ENCODE measurements around the gene LTBP1.
"Not testable (repeated sequence)": the region's sequence is repeated elsewhere in the genome, so short reads cannot be mapped to it uniquely, and the experiment has no call there.

The LTBP1 gene

GRCh38 chr2:33225350-33225749 lies 278.6 kb downstream of the LTBP1 start:
- no peak for DNase-seq (ENCODE audit: low read depth in 3 of 3)

- no peak for DNase-seq (ENCODE audit: low read depth in 3 of 3)
Observed at GRCh38 chr2:33226546-33226945, 279.8 kb downstream of the LTBP1 start.

- DNase-seq (ENCODE audit: low read depth in 3 of 3): no peak
Observed at GRCh38 chr2:33229646-33230045, 282.9 kb downstream of the LTBP1 start.

GRCh38 chr2:33230195-33230594 lies 283.4 kb downstream of the LTBP1 start:
- DNase-seq (ENCODE audit: low read depth in 3 of 3): no peak

- DNase-seq (ENCODE audit: low read depth in 3 of 3): no peak
Observed at GRCh38 chr2:33230842-33231241, 284.1 kb downstream of the LTBP1 start.

GRCh38 chr2:33235559-33235958 lies 288.8 kb downstream of the LTBP1 start:
- DNase-seq (ENCODE audit: low read depth in 3 of 3): not testable (repeated sequence)

GRCh38 chr2:33236482-33237385 lies 290.0 kb downstream of the LTBP1 start:
- DNase-seq (ENCODE audit: low read depth in 3 of 3): no peak

- DNase-seq (ENCODE audit: low read depth in 3 of 3): no peak
Observed at GRCh38 chr2:33238111-33238510, 291.4 kb downstream of the LTBP1 start.

GRCh38 chr2:33240178-33240577 lies 293.4 kb downstream of the LTBP1 start:
- no peak for DNase-seq (ENCODE audit: low read depth in 3 of 3)

- DNase-seq (ENCODE audit: low read depth in 3 of 3): no peak
Observed at GRCh38 chr2:33241072-33241471, 294.3 kb downstream of the LTBP1 start.

GRCh38 chr2:33241581-33241980 lies 294.8 kb downstream of the LTBP1 start:
- no peak for DNase-seq (ENCODE audit: low read depth in 3 of 3)

GRCh38 chr2:33242845-33243244 lies 296.1 kb downstream of the LTBP1 start:
- no peak for DNase-seq (ENCODE audit: low read depth in 3 of 3)

- DNase-seq (ENCODE audit: low read depth in 3 of 3): no peak
Observed at GRCh38 chr2:33246432-33246831, 299.7 kb downstream of the LTBP1 start.

- DNase-seq (ENCODE audit: low read depth in 3 of 3): no peak
Observed at GRCh38 chr2:33247365-33247764, 300.6 kb downstream of the LTBP1 start.

- DNase-seq (ENCODE audit: low read depth in 3 of 3): no peak
Observed at GRCh38 chr2:33250417-33251029, 303.8 kb downstream of the LTBP1 start.

GRCh38 chr2:33256162-33256755 lies 309.5 kb downstream of the LTBP1 start:
- no peak for DNase-seq (ENCODE audit: low read depth in 3 of 3)

- no peak for DNase-seq (ENCODE audit: low read depth in 3 of 3)
Observed at GRCh38 chr2:33258387-33258786, 311.6 kb downstream of the LTBP1 start.

GRCh38 chr2:33262097-33262496 lies 315.3 kb downstream of the LTBP1 start:
- no peak for DNase-seq (ENCODE audit: low read depth in 3 of 3)

GRCh38 chr2:33264766-33265165 lies 318.0 kb downstream of the LTBP1 start:
- no peak for DNase-seq (ENCODE audit: low read depth in 3 of 3)

GRCh38 chr2:33265584-33266338 lies 319.0 kb downstream of the LTBP1 start:
- DNase-seq (ENCODE audit: low read depth in 3 of 3): no peak

- DNase-seq (ENCODE audit: low read depth in 3 of 3): no peak
Observed at GRCh38 chr2:33266467-33266866, 319.7 kb downstream of the LTBP1 start.

- no peak for DNase-seq (ENCODE audit: low read depth in 3 of 3)
Observed at GRCh38 chr2:33267043-33267442, 320.3 kb downstream of the LTBP1 start.
